Measurements from ENCODE around the gene FGD6. TPM values are rescaled to one million over a fixed set of nuclear protein-coding genes. Genes with fewer than 3 reads are reported as not detected.

Gene FGD6
- total and polyA plus RNA-seq, 3 donors from 2014 or later: 4.8 to 13.6 (median 13.1) TPM

- WGBS, 2 donors: 95 to 96% methylated on average over 2 of the region's 2 CpGs
- no peak for TF ChIP-seq POLR2A (IDR thresholded peaks at IDR 0.05)
- no peak for TF ChIP-seq CTCF (IDR thresholded peaks at IDR 0.05)
These were observed 12.1 kb downstream of the FGD6 start for GRCh38 chr12:95205016-95205624.

GRCh38 chr12:95204141-95204866 is 13.0 kb downstream of the FGD6 start:
- Histone ChIP-seq H3K36me3 (ENCODE audit: low read depth, missing control alignments) (no peaks in the 10 kb centered on the region), H3K27ac (peak overlapping the region; percentile 22 to 46), H3K4me1 (peaks cover 34% of the 10 kb centered on the region), H3K4me3 (no peak overlapping the region), H3K27me3 (no peaks in the 10 kb centered on the region), H3K9me3 (no peaks in the 10 kb centered on the region)
- no peak for DNase-seq
- WGBS, 2 donors: 78 to 83% methylated on average over 11 of the region's 11 CpGs
- intact Hi-C loops (cut with DNase I; ENCODE audit: low total_unique reads): no loop called here
- TF ChIP-seq POLR2A (IDR thresholded peaks at IDR 0.05) (no peak), CTCF (IDR thresholded peaks at IDR 0.05) (no peak)

More at GRCh38 chr12:95205016-95205624, 12.1 kb downstream of the FGD6 start:
- peak overlapping the region; percentile 26 to 80 for H3K27ac ChIP-seq
- intact Hi-C loops (cut with DNase I; ENCODE audit: low total_unique reads): no loop called here
- H3K4me3 ChIP-seq: no peak overlapping the region
- H3K4me1 ChIP-seq: peaks cover 34% of the 10 kb centered on the region
- no peaks in the 10 kb centered on the region for H3K27me3 ChIP-seq
- no peak for DNase-seq
- no peaks in the 10 kb centered on the region for H3K36me3 ChIP-seq (ENCODE audit: low read depth, missing control alignments)
- no peaks in the 10 kb centered on the region for H3K9me3 ChIP-seq

- Histone ChIP-seq H3K27ac (peak overlapping the region in 1 of 2 donors; percentile 46), H3K9me3 (no peaks in the 10 kb centered on the region), H3K4me3 (no peak overlapping the region), H3K4me1 (peaks cover 34% of the 10 kb centered on the region), H3K36me3 (ENCODE audit: low read depth, missing control alignments) (no peaks in the 10 kb centered on the region), H3K27me3 (no peaks in the 10 kb centered on the region)
- WGBS, 2 donors: 26 to 45% methylated on average over 1 of the region's 1 CpG
- TF ChIP-seq CTCF (IDR thresholded peaks at IDR 0.05) (no peak), POLR2A (IDR thresholded peaks at IDR 0.05) (no peak)
- no peak for DNase-seq
- intact Hi-C loops (cut with DNase I; ENCODE audit: low total_unique reads): no loop called here
These were observed 13.7 kb downstream of the FGD6 start for GRCh38 chr12:95203487-95204030.

DNA sequence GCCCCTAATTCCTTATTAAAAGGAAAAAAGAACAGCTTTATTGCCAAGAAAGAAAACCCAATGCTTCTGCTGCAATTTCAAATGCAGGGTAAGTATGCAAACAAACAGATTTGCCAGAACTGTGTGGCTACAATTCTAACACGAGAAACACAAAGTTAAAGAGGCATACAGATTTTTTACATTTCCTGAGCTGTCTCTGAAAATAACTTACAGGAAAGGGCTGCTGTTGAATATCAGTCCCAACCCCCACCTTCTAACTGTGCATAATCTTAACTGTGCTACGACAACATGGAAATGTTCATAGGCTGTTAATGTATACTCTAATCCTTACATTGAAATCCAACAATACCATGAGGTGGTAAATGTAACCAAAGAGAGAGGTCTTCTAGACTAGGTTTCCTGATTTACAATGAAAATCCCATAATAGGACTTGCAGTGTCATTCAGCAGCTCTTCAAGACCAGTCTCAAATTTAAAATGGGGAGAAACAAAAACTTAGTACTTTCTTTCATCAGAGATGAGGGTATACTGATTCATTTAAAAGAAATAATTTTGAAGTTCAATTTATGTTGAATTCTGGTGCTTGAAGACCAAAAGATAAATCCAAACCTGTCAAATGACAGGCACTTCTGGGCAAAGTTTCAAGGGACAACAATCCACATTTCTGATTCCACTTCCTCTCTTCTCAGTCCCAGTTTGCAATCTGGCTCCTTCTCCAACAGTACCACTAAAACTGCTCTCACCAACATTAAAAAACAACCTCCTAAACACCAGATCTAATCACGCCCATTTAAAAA is 14.4 kb downstream of the FGD6 start:
- intact Hi-C loops (cut with DNase I; ENCODE audit: low total_unique reads): no loop called here
- no peaks in the 10 kb centered on the region for H3K27me3 ChIP-seq
- TF ChIP-seq CTCF (IDR thresholded peaks at IDR 0.05): no peak
- no peak for TF ChIP-seq POLR2A (IDR thresholded peaks at IDR 0.05)
- no peak for DNase-seq
- no peaks in the 10 kb centered on the region for H3K9me3 ChIP-seq
- peak overlapping the region in 1 of 2 donors; percentile 5 for H3K27ac ChIP-seq
- no peaks in the 10 kb centered on the region for H3K36me3 ChIP-seq (ENCODE audit: low read depth, missing control alignments)
- H3K4me3 ChIP-seq: no peak overlapping the region
- 68 to 76% methylated on average over 3 of the region's 3 CpGs for WGBS, 2 donors
- H3K4me1 ChIP-seq: peaks cover 34% of the 10 kb centered on the region

Measured in testis (tissue), 3 donors.